ENCODE measurements around the gene BMERB1. TPM values are rescaled to one million over a fixed set of nuclear protein-coding genes. Genes with fewer than 3 reads are reported as not detected.

Gene BMERB1
- total RNA-seq, 1 donor from 2014 or later = 20.1 TPM

GRCh38 chr16:15484662-15485061 is 50.3 kb downstream of the BMERB1 start:
- H3K27ac Mint-ChIP-seq (ENCODE audit: unreplicated experiment) = no peak overlapping the region
- no peak overlapping the region for H3K27ac ChIP-seq (ENCODE audit: low read depth, low read length)
- DNase-seq (ENCODE audit: low read depth) = peak; percentile 72
- no peak for TF ChIP-seq CTCF (IDR thresholded peaks at IDR 0.05; ENCODE audit: insufficient read depth, low read depth, low read length)
- no peak for TF ChIP-seq EZH2 (IDR thresholded peaks at IDR 0.05; ENCODE audit: insufficient read depth, low read length)
- H3K36me3 ChIP-seq (ENCODE audit: insufficient read depth, low read length) = no peaks in the 10 kb centered on the region
- H3K9me3 ChIP-seq (ENCODE audit: insufficient read depth, low read depth, low read length) = no peaks in the 10 kb centered on the region
- H3K4me1 Mint-ChIP-seq (ENCODE audit: low read depth, unreplicated experiment) = peaks cover 21% of the 10 kb centered on the region
- no peak overlapping the region for H3K9ac ChIP-seq (ENCODE audit: low read length)
- no peaks in the 10 kb centered on the region for H3K27me3 Mint-ChIP-seq (ENCODE audit: low read depth, unreplicated experiment)
- FAIRE-seq = no peak
- no peak overlapping the region for H2AFZ ChIP-seq (ENCODE audit: low read depth, low read length)
- peaks cover 5% of the 10 kb centered on the region for H3K36me3 Mint-ChIP-seq (ENCODE audit: low read depth, unreplicated experiment)
- no peaks in the 10 kb centered on the region for H3K27me3 ChIP-seq (ENCODE audit: insufficient read depth, low read length)
- no peaks in the 10 kb centered on the region for H3K9me3 Mint-ChIP-seq (ENCODE audit: unreplicated experiment)
- H3K4me2 ChIP-seq (ENCODE audit: low read length) = no peak overlapping the region
- H3K4me3 Mint-ChIP-seq (ENCODE audit: unreplicated experiment) = no peak overlapping the region
- no peaks in the 10 kb centered on the region for H4K20me1 ChIP-seq (ENCODE audit: insufficient read depth, low read length)
- H3K79me2 ChIP-seq (ENCODE audit: insufficient read depth, low read length) = peaks cover 16% of the 10 kb centered on the region
- peaks cover 30% of the 10 kb centered on the region for H3K4me1 ChIP-seq (ENCODE audit: insufficient read depth, low read length)
- no peak overlapping the region for H3K4me3 ChIP-seq (ENCODE audit: insufficient read depth, low read depth, low read length)

GRCh38 chr16:15485175-15485574 is 50.8 kb downstream of the BMERB1 start:
- Histone ChIP-seq H3K4me1 (ENCODE audit: insufficient read depth, low read length) (peaks cover 35% of the 10 kb centered on the region), H2AFZ (ENCODE audit: low read depth, low read length) (no peak overlapping the region), H3K4me3 (ENCODE audit: insufficient read depth, low read depth, low read length) (no peak overlapping the region), H3K4me2 (ENCODE audit: low read length) (no peak overlapping the region), H4K20me1 (ENCODE audit: insufficient read depth, low read length) (no peaks in the 10 kb centered on the region), H3K27me3 (ENCODE audit: insufficient read depth, low read length) (no peaks in the 10 kb centered on the region), H3K9me3 (ENCODE audit: insufficient read depth, low read depth, low read length) (no peaks in the 10 kb centered on the region), H3K27ac (ENCODE audit: low read depth, low read length) (no peak overlapping the region), H3K36me3 (ENCODE audit: insufficient read depth, low read length) (no peaks in the 10 kb centered on the region), H3K79me2 (ENCODE audit: insufficient read depth, low read length) (peaks cover 19% of the 10 kb centered on the region), H3K9ac (ENCODE audit: low read length) (no peak overlapping the region)
- TF ChIP-seq EZH2 (IDR thresholded peaks at IDR 0.05; ENCODE audit: insufficient read depth, low read length) (no peak), CTCF (IDR thresholded peaks at IDR 0.05; ENCODE audit: insufficient read depth, low read depth, low read length) (no peak)
- H3K27me3 Mint-ChIP-seq (ENCODE audit: low read depth, unreplicated experiment) = no peaks in the 10 kb centered on the region
- no peak for DNase-seq (ENCODE audit: low read depth)
- peaks cover 25% of the 10 kb centered on the region for H3K4me1 Mint-ChIP-seq (ENCODE audit: low read depth, unreplicated experiment)
- no peaks in the 10 kb centered on the region for H3K9me3 Mint-ChIP-seq (ENCODE audit: unreplicated experiment)
- no peak for FAIRE-seq
- H3K4me3 Mint-ChIP-seq (ENCODE audit: unreplicated experiment) = no peak overlapping the region
- no peak overlapping the region for H3K27ac Mint-ChIP-seq (ENCODE audit: unreplicated experiment)
- peaks cover 5% of the 10 kb centered on the region for H3K36me3 Mint-ChIP-seq (ENCODE audit: low read depth, unreplicated experiment)

- no peak for FAIRE-seq
- no peak for DNase-seq (ENCODE audit: low read depth)
- Mint-ChIP-seq H3K27me3 (ENCODE audit: low read depth, unreplicated experiment) (no peaks in the 10 kb centered on the region), H3K4me1 (ENCODE audit: low read depth, unreplicated experiment) (peaks cover 26% of the 10 kb centered on the region), H3K27ac (ENCODE audit: unreplicated experiment) (no peak overlapping the region), H3K9me3 (ENCODE audit: unreplicated experiment) (no peaks in the 10 kb centered on the region), H3K4me3 (ENCODE audit: unreplicated experiment) (no peak overlapping the region), H3K36me3 (ENCODE audit: low read depth, unreplicated experiment) (peaks cover 9% of the 10 kb centered on the region)
- no peaks in the 10 kb centered on the region for H3K27me3 ChIP-seq (ENCODE audit: insufficient read depth, low read length)
- H3K4me1 ChIP-seq (ENCODE audit: insufficient read depth, low read length) = peaks cover 37% of the 10 kb centered on the region
- TF ChIP-seq CTCF (IDR thresholded peaks at IDR 0.05; ENCODE audit: insufficient read depth, low read depth, low read length) (no peak), EZH2 (IDR thresholded peaks at IDR 0.05; ENCODE audit: insufficient read depth, low read length) (no peak)
- H3K27ac ChIP-seq (ENCODE audit: low read depth, low read length) = no peak overlapping the region
- no peak overlapping the region for H2AFZ ChIP-seq (ENCODE audit: low read depth, low read length)
- no peak overlapping the region for H3K4me3 ChIP-seq (ENCODE audit: insufficient read depth, low read depth, low read length)
- no peaks in the 10 kb centered on the region for H3K9me3 ChIP-seq (ENCODE audit: insufficient read depth, low read depth, low read length)
- H3K36me3 ChIP-seq (ENCODE audit: insufficient read depth, low read length) = no peaks in the 10 kb centered on the region
- no peaks in the 10 kb centered on the region for H4K20me1 ChIP-seq (ENCODE audit: insufficient read depth, low read length)
- peaks cover 23% of the 10 kb centered on the region for H3K79me2 ChIP-seq (ENCODE audit: insufficient read depth, low read length)
- H3K9ac ChIP-seq (ENCODE audit: low read length) = no peak overlapping the region
- H3K4me2 ChIP-seq (ENCODE audit: low read length) = no peak overlapping the region
Observed at GRCh38 chr16:15486661-15487060, 52.3 kb downstream of the BMERB1 start.

All from astrocyte (in vitro differentiated cells and primary cell).